Measurements from ENCODE around the gene DYNC1I2.

DYNC1I2 gene

DNA sequence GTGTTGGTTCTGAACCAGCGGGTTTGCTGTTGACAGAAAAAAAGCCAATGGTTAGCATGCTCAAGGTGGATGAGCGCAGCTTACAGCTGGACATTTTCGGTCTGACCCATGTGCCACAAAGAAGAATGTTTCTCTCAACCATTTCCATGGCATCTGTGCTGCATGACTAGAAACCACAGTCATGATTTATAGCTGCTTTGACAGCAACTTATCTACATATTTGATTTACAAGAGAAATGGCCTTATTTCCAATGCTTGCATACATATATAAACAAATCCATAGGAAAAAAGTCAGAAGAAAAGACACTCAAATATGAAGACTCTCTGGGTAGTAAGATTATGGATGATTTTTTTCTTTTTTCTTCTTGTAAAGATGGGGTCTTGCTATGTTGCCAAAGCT lies 98.2 kb downstream of the DYNC1I2 start:
- no peak for DNase-seq

DNA sequence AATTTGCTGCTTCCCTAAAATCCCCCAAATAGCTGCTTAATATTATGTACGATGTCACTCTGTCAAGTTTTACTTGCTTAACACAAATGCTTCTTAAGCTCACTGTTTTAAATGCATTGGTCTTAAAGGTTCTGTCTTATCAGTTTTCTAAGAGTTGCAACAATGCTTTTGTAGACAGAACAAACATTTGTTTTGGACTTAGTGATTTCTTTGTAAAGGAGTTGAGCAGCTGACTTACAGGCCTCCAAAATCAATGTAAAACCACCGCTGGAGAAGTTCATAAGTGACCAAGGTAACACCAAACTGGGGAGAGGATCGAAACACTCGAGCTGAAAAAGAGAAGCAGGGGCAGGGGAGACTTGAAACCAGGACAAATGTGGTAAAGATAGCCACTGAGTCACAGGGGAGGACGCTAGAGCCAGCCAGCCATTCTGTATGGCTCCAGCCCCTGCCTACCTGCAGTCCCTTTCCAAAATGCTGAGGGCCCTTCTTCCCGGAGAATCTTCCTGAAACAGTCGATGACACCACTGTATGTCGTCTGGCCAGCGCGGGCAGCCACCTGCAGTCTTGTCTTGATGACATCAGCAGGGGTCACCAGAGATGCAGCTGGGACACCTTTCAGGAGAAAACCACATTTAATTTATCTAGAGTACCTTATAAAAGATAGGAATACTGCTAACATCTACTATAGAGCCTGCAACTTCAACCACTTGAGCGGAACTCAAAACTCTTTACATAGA lies 100.2 kb downstream of the DYNC1I2 start:
- DNase-seq: no peak

DNA sequence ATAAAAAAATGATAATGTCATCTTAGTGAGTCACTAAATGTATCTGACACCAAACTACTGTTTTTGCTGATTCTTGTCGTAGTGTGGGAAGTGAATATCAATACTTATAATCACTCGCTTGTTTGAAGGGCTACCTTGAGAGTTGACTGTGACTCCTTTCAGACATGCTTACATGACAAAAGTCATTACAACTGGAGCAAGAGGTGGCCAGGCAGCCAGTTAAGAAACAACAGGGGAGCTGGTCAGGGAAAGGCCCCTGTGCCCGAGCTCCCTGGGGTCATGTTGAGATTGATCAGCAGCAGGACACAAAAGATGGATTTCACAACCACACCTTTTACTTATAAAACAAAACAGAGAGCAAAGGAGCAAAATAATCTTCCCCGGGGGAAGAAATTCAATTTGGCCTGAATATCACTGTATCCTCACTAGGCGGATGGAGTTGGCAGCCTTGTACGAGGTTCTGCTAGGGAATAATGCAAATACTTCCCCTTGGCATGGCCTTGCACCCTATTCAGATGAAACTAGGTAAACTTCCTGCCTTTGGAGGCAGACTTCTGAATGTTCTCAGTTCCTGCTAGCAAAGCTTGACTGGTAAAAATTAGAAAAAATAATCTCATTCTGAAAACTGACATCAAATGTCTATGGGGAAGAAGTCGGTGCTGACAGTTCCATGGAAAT lies 101.2 kb downstream of the DYNC1I2 start:
- no peak for DNase-seq

- DNase-seq: no peak
These were observed 102.7 kb downstream of the DYNC1I2 start for GRCh38 chr2:171789956-171790355.

DNA sequence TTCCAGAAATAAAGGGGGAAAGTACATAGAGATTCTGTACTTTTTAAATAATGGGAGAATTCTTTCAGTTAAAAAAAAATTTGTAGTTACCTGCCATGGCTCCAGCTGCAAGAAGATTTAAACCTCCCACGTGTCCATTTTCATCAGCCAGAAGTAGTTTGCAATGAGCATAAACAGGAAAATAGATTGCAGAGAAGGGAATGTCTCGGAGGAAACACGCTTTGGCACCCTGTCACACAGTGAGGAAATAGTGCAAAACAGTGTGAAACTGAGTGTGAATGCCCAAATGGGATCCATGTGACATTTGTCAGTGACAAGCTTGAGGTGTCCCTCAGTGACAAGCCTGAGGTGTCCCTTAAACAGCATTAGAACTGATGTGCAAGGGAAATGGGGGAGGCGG lies 104.1 kb downstream of the DYNC1I2 start:
- no peak for DNase-seq

DNA sequence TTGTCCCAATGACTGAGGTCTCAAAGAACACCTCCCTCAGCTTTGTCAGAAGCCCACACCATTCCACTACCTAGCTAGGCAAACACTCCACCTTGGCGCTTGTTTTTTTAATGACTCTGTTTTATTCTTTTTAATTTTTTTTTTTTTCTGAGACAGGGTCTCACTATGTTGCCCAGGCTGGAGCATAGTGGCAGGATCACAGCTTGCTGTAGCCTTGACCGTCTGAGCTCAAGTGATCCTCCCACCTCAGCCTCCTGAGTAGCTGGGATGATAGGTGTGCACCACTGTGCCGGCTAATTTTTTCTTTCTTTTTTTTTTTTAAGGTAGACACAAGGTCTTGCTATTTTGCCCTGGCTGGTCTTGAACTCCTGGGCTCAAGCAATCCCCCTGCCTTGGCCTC lies 104.9 kb downstream of the DYNC1I2 start:
- DNase-seq: no peak

GRCh38 chr2:171792886-171793580 lies 105.8 kb downstream of the DYNC1I2 start:
- DNase-seq: peak; percentile 70

DNA sequence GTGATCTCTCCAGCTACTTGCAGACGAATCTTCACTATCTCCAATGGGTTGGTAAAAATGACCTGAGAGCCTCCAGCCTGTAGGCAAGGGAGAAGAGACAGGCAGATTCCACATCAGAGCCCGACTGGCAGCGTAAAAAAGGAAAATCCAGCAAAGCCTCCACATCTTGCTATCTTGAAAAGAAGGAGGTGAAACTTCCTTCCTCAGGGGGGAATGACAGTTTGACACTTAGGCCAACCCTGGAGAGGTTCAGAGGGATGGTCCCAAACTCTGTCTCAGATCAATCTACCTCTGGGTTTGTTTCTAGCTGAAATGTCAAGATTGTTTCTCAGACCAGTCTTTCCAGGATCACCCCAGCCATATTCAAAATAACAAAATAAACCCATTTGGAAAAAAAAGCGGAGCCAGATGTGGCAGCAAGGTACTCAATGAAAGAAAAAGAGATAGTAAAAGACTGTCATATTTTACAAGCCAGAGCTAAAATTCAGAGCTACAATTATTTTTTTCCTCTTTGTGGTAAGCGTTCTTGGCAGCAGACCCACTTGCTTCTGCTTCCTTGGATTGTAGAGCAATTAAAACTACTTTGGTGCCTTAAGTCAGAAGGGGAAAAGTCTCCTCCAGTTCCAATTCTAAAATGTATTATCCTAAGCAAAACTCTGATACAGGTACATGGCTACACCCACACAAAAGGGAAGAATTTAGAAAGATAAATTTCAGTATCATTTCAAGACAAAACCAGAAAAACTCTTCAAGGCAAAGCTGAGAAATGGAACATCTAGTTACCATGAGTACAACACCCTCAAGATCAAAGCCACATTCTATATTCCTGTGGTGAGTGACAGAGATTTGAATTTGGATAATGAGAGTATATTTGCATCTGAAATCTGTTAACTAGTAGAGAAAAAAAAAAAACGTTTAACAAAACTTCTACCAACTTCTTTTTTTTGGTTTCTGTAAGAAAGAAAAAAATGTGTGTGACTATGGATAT lies 106.7 kb downstream of the DYNC1I2 start:
- DNase-seq: peak; percentile 19

GRCh38 chr2:171794918-171795317 lies 107.6 kb downstream of the DYNC1I2 start:
- DNase-seq: peak; percentile 24

Data from NCI-H2227 treated with DMSO at 0.1 percent for 48 hours (cell line).